HCT116 (cell line): ENCODE results near the gene FNDC7. TPM values are rescaled to one million over a fixed set of nuclear protein-coding genes. Genes with fewer than 3 reads are reported as not detected.

Source experiments
- ATAC-seq: fragments of 200-7000 bp; cut with Tn5 transposase; 2 replicates; pipeline ENCODE4 v1.9.1; 2020; ENCODE audit warnings: mild to moderate bottlenecking, moderate library complexity
- BruUV-seq: library from RNA; stranded (reverse); fragments of 400-500 nt; replicated peaks from 2 replicates; lab custom pipeline; 2021; lab: Mats Ljungman, UMichigan
- CTCF ChIA-PET: fragments of 300-600 bp; sonication (Branson Sonifier 250); formaldehyde crosslinking; loops from one replicate; lab custom pipeline; 2021; ENCODE audit warnings: antibody characterized with exemption; lab: Charles Lee
- POLR2A ChIA-PET: fragments of 300-600, 350-600 bp; sonication (Branson Sonifier 250); formaldehyde crosslinking; loops from one replicate; lab custom pipeline; 2021; ENCODE audit warnings: antibody characterized with exemption; lab: Charles Lee
- RAD21 ChIA-PET, 2 experiments: fragments of 300-600 bp; sonication (Branson Sonifier 250); formaldehyde crosslinking; loops; one replicate each; lab custom pipeline; 2023; ENCODE audit warnings: low total read pairs in 2 of 2; ENCODE audit not compliant: uncharacterized antibody in 2 of 2, unreplicated experiment in 2 of 2, low non-redundant PET in 1 of 2; lab: Charles Lee
- DNase-seq: peaks from one replicate; pipeline ENCODE4 v3.0.0-alpha.2; 2010; ENCODE audit warnings: low read depth, low spot score
- H2AFZ ChIP-seq: fragments of 200-600 bp; shearing (Covaris generic), sonication (generic); 2 replicates; pipeline ENCODE4 v1.6.1; 2017; ENCODE audit warnings: low read depth, mixed run types, mixed read lengths, antibody characterized with exemption, low read length; ENCODE audit not compliant: poor library complexity, severe bottlenecking
- H3K27ac ChIP-seq: 2 replicates; pipeline ENCODE4 v1.5.1; 2012; ENCODE audit warnings: low read depth, low read length
- H3K27me3 ChIP-seq: fragments of 200-600 bp; sonication (generic); 2 replicates; pipeline ENCODE4 v1.6.1; 2016; ENCODE audit warnings: mixed run types, low read length, mixed read lengths; ENCODE audit not compliant: insufficient read depth
- H3K36me3 ChIP-seq, 2 experiments: fragments of 200-500 bp in 1 of 2; fragments of 200-600 bp in 1 of 2; sonication (Bioruptor generic) in 1 of 2; sonication (generic) in 1 of 2; 2 replicates each; pipeline versions ENCODE4 v1.5.1 to v1.6.1; 2014 to 2016; ENCODE audit warnings: low read length in 2 of 2, inconsistent platforms in 1 of 2, mixed read lengths in 1 of 2, mixed run types in 1 of 2; ENCODE audit not compliant: insufficient read depth in 2 of 2, control insufficient read depth in 1 of 2
- H3K4me1 ChIP-seq, 2 experiments: fragments of 200-600 bp in 1 of 2; sonication (generic) in 1 of 2; 2 replicates each; pipeline versions ENCODE4 v1.5.1 to v1.6.1; 2012 to 2017; ENCODE audit warnings: low read length in 2 of 2, inconsistent platforms in 1 of 2, mild to moderate bottlenecking in 1 of 2, mixed read lengths in 1 of 2, mixed run types in 1 of 2, moderate library complexity in 1 of 2; ENCODE audit not compliant: insufficient read depth in 2 of 2, control insufficient read depth in 1 of 2
- H3K4me2 ChIP-seq: fragments of 200-600 bp; sonication (generic); 2 replicates; pipeline ENCODE4 v1.6.1; 2017; ENCODE audit warnings: mixed run types, low read length, mixed read lengths
- H3K4me3 ChIP-seq, 2 experiments: fragments of 200-600 bp in 1 of 2; sonication (generic) in 1 of 2; replicated peaks in 1 of 2; 2 replicates each; pipeline ENCODE4 v1.5.1; 2011 to 2016; ENCODE audit warnings: low read length in 2 of 2, control low read depth in 1 of 2, low read depth in 1 of 2, mild to moderate bottlenecking in 1 of 2, mixed read lengths in 1 of 2, mixed run types in 1 of 2
- H3K79me2 ChIP-seq: fragments of 200-600 bp; sonication (generic); 2 replicates; pipeline ENCODE4 v1.6.1; 2017; ENCODE audit warnings: mild to moderate bottlenecking, mixed run types, low read length, moderate library complexity, mixed read lengths; ENCODE audit not compliant: insufficient read depth
- H3K9ac ChIP-seq: fragments of 200-600 bp; sonication (generic); 2 replicates; pipeline ENCODE4 v1.6.1; 2016; ENCODE audit warnings: low read length, mixed read lengths
- H3K9me2 ChIP-seq: fragments of 200-600 bp; sonication (generic), shearing (Covaris generic); 2 replicates; pipeline ENCODE4 v1.6.1; 2017; ENCODE audit warnings: mixed run types, mild to moderate bottlenecking, moderate library complexity; ENCODE audit not compliant: insufficient read depth
- H3K9me3 ChIP-seq, 2 experiments: fragments of 200-500 bp in 1 of 2; fragments of 200-600 bp in 1 of 2; sonication (Bioruptor generic) in 1 of 2; sonication (generic) in 1 of 2; 2 replicates each; pipeline ENCODE4 v1.6.1; 2014 to 2017; ENCODE audit warnings: low read length in 2 of 2, mixed read lengths in 2 of 2, inconsistent platforms in 1 of 2, low read depth in 1 of 2, mild to moderate bottlenecking in 1 of 2, mixed run types in 1 of 2, moderate library complexity in 1 of 2; ENCODE audit not compliant: control insufficient read depth in 1 of 2, insufficient read depth in 1 of 2
- H4K20me1 ChIP-seq: fragments of 200-600 bp; sonication (generic), shearing (Covaris generic); 2 replicates; pipeline ENCODE4 v1.6.1; 2017; ENCODE audit warnings: mixed run types, mild to moderate bottlenecking, moderate library complexity; ENCODE audit not compliant: insufficient read depth
- CBX3 ChIP-seq: IDR thresholded peaks from 2 replicates; pipeline ENCODE4 v1.6.1; 2012; ENCODE audit warnings: low read depth
- EGR1 ChIP-seq: IDR thresholded peaks from 2 replicates; pipeline ENCODE4 v1.6.1; 2012; ENCODE audit warnings: low read depth
- ELF1 ChIP-seq: IDR thresholded peaks from 2 replicates; pipeline ENCODE4 v1.6.1; 2012; ENCODE audit warnings: low read depth, borderline replicate concordance
- EZH2phosphoT487 ChIP-seq: fragments of 200-600 bp; IDR thresholded peaks from 2 replicates; pipeline ENCODE4 v1.6.1; 2018; ENCODE audit warnings: antibody characterized with exemption, borderline replicate concordance
- FOSL1 ChIP-seq: IDR thresholded peaks from 2 replicates; pipeline ENCODE4 v1.6.1; 2012; ENCODE audit warnings: low read depth
- JUND ChIP-seq: IDR thresholded peaks from 2 replicates; pipeline ENCODE4 v1.6.1; 2012
- POLR2A ChIP-seq: IDR thresholded peaks from 2 replicates; pipeline ENCODE4 v1.7.0; 2011; ENCODE audit warnings: borderline replicate concordance; ENCODE audit not compliant: insufficient read depth, insufficient read length; ENCODE audit errors: extremely low read depth
- POLR2AphosphoS5 ChIP-seq: IDR thresholded peaks from 2 replicates; pipeline ENCODE4 v1.6.1; 2011; ENCODE audit warnings: mild to moderate bottlenecking, low read depth, low read length, moderate library complexity
- RAD21 ChIP-seq: IDR thresholded peaks from 2 replicates; pipeline ENCODE4 v1.6.1; 2012; ENCODE audit warnings: low read depth, mild to moderate bottlenecking
- SIN3A ChIP-seq: IDR thresholded peaks from 2 replicates; pipeline ENCODE4 v1.6.1; 2012; ENCODE audit warnings: low read depth
- SP1 ChIP-seq: IDR thresholded peaks from 2 replicates; pipeline ENCODE4 v1.6.1; 2012; ENCODE audit warnings: low read depth
- SRF ChIP-seq: IDR thresholded peaks from 2 replicates; pipeline ENCODE4 v1.6.1; 2012; ENCODE audit warnings: low read depth
- YY1 ChIP-seq: IDR thresholded peaks from 2 replicates; pipeline ENCODE4 v1.6.1; 2011; ENCODE audit warnings: low read length, low read depth, moderate library complexity, mild to moderate bottlenecking; ENCODE audit not compliant: insufficient replicate concordance; ENCODE audit errors: extremely low read depth
- ZFX ChIP-seq: fragments of 450-650 bp; IDR thresholded peaks from 2 replicates; pipeline ENCODE4 v1.6.1; 2017
- ZNF274 ChIP-seq: fragments of 200-500 bp; sonication (Bioruptor generic); IDR thresholded peaks from 2 replicates; pipeline ENCODE4 v1.6.1; 2014; ENCODE audit warnings: mild to moderate bottlenecking, low read depth, low read length, inconsistent platforms
- intact Hi-C: fragments of 100-400 bp; cut with micrococcal nuclease; formaldehyde crosslinking; loops from 2 replicates; pipeline ENCODE4 v1.10.0; 2022
- total RNA-seq: library from RNA; stranded (reverse); gene quantifications from one replicate; pipeline ENCODE4 v1.2.1, GENCODE V29; 2021; ENCODE audit not compliant: unreplicated experiment
- TF ChIP-seq, protein P1 (sequence below): IDR thresholded peaks from 2 replicates; pipeline ENCODE4 v1.6.1; 2012
- TF ChIP-seq, protein P2 (sequence below): IDR thresholded peaks from 2 replicates; pipeline ENCODE4 v1.6.1; 2012
- TF ChIP-seq, protein P3 (sequence below), 3 experiments: fragments of 200-600 bp in 1 of 3; sonication (generic) in 1 of 3; IDR thresholded peaks in 2 of 3; conservative IDR thresholded peaks in 1 of 3; 2 replicates each; pipeline ENCODE4 v1.5.1; 2012 to 2017; ENCODE audit warnings: low read depth in 2 of 3, low read length in 2 of 3, antibody characterized with exemption in 1 of 3, borderline replicate concordance in 1 of 3, control low read depth in 1 of 3, mild to moderate bottlenecking in 1 of 3, mixed read lengths in 1 of 3, mixed run types in 1 of 3, moderate library complexity in 1 of 3; ENCODE audit not compliant: insufficient read depth in 1 of 3
- TF ChIP-seq, protein P4 (sequence below): IDR thresholded peaks from 2 replicates; pipeline ENCODE4 v1.6.1; 2012; ENCODE audit warnings: low read depth

The FNDC7 gene
- total RNA-seq, 1 experiment from 2014 or later = 0.10 TPM

DNA sequence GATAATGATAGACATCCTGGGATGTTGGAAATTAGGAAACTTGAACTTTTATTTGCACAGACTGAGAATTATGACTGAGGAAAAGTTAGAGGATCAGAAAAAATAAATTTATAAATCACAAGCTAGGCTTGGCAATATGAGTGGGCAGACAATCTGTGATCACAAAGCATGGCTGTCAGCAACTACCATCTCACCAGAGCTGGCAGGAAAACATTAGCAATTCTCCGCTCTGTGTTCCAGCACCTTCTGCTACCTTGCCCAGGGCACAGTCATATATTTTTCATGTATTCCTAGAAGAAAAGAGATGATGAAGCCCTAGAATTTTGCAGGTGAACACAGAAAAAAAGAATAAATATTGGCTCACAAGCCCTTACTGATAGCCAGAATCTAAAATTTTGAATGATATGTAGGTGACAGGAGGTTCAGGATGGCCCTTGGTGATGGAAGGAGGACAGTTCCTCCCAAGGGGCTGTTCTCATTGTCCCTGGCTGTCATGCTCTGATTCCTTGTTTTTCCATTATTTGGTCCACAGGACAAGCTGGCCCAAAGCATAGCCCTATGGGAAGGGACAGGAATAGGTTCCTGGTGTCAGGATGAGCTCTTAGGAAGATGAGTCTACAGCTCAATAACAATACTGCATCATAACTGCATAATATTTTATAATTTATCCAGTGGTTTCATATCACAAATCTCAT is 21.6 kb downstream of the FNDC7 start:
- ChIA-PET RAD21 (no interaction called here), POLR2A (no interaction called here), CTCF (no interaction called here)
- TF ChIP-seq, protein P1, sequence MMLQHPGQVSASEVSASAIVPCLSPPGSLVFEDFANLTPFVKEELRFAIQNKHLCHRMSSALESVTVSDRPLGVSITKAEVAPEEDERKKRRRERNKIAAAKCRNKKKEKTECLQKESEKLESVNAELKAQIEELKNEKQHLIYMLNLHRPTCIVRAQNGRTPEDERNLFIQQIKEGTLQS = no peak
- no peak for TF ChIP-seq CBX3
- TF ChIP-seq ZFX = no peak
- TF ChIP-seq EGR1 = no peak
- no peak for TF ChIP-seq POLR2A
- no peak for TF ChIP-seq FOSL1
- no peak for TF ChIP-seq YY1
- TF ChIP-seq SP1 = no peak
- TF ChIP-seq, protein P2, sequence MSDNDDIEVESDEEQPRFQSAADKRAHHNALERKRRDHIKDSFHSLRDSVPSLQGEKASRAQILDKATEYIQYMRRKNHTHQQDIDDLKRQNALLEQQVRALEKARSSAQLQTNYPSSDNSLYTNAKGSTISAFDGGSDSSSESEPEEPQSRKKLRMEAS = no peak
- TF ChIP-seq, protein P3, sequence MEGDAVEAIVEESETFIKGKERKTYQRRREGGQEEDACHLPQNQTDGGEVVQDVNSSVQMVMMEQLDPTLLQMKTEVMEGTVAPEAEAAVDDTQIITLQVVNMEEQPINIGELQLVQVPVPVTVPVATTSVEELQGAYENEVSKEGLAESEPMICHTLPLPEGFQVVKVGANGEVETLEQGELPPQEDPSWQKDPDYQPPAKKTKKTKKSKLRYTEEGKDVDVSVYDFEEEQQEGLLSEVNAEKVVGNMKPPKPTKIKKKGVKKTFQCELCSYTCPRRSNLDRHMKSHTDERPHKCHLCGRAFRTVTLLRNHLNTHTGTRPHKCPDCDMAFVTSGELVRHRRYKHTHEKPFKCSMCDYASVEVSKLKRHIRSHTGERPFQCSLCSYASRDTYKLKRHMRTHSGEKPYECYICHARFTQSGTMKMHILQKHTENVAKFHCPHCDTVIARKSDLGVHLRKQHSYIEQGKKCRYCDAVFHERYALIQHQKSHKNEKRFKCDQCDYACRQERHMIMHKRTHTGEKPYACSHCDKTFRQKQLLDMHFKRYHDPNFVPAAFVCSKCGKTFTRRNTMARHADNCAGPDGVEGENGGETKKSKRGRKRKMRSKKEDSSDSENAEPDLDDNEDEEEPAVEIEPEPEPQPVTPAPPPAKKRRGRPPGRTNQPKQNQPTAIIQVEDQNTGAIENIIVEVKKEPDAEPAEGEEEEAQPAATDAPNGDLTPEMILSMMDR (IDR thresholded peaks at IDR 0.05 in 2 of 3, conservative IDR thresholded peaks at IDR 0.05 in 1 of 3; ENCODE audit: borderline replicate concordance in 1 of 3, insufficient read depth in 1 of 3, low read depth in 2 of 3, low read length in 2 of 3) = no peak
- TF ChIP-seq, protein P4, sequence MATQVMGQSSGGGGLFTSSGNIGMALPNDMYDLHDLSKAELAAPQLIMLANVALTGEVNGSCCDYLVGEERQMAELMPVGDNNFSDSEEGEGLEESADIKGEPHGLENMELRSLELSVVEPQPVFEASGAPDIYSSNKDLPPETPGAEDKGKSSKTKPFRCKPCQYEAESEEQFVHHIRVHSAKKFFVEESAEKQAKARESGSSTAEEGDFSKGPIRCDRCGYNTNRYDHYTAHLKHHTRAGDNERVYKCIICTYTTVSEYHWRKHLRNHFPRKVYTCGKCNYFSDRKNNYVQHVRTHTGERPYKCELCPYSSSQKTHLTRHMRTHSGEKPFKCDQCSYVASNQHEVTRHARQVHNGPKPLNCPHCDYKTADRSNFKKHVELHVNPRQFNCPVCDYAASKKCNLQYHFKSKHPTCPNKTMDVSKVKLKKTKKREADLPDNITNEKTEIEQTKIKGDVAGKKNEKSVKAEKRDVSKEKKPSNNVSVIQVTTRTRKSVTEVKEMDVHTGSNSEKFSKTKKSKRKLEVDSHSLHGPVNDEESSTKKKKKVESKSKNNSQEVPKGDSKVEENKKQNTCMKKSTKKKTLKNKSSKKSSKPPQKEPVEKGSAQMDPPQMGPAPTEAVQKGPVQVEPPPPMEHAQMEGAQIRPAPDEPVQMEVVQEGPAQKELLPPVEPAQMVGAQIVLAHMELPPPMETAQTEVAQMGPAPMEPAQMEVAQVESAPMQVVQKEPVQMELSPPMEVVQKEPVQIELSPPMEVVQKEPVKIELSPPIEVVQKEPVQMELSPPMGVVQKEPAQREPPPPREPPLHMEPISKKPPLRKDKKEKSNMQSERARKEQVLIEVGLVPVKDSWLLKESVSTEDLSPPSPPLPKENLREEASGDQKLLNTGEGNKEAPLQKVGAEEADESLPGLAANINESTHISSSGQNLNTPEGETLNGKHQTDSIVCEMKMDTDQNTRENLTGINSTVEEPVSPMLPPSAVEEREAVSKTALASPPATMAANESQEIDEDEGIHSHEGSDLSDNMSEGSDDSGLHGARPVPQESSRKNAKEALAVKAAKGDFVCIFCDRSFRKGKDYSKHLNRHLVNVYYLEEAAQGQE = no peak
- no peak for TF ChIP-seq JUND
- no peak for TF ChIP-seq EZH2phosphoT487
- no peak for TF ChIP-seq SRF
- no peak for TF ChIP-seq ELF1
- no peak for TF ChIP-seq ZNF274
- TF ChIP-seq SIN3A = no peak
- TF ChIP-seq RAD21 = no peak
- no peak for TF ChIP-seq POLR2AphosphoS5
- Histone ChIP-seq H3K9me2 (no peaks in the 10 kb centered on the region), H3K4me2 (no peak overlapping the region), H3K9ac (no peak overlapping the region), H3K4me3 (no peak overlapping the region), H4K20me1 (no peaks in the 10 kb centered on the region), H2AFZ (no peak overlapping the region), H3K9me3 (no peaks in the 10 kb centered on the region), H3K27me3 (no peaks in the 10 kb centered on the region; the same call in 1 of the 2 replicates), H3K79me2 (no peaks in the 10 kb centered on the region), H3K27ac (no peak overlapping the region), H3K4me1 (no peaks in the 10 kb centered on the region), H3K36me3 (no peaks in the 10 kb centered on the region)
- no TSS peak for BruUV-seq
- no peak for DNase-seq
- intact Hi-C loops = no loop called here
- no peak for ATAC-seq
